Natural killer cell treated with Interleukin-12 subunit alpha and Interleukin-12 subunit beta and Interleukin-15 and Interleukin-18, amount 100 ng/mL, for 72 hours (primary cell): ENCODE measurements around the gene RAB14. TPM values are rescaled to one million over a fixed set of nuclear protein-coding genes. Genes with fewer than 3 reads are reported as not detected.

ENCODE experiments used
- ATAC-seq, 2 donors: fragments of 150-1000 bp; cut with Tn5 transposase in 1 of 2; sonication (Bioruptor Pico), chemical (Tn5 transposase) in 1 of 2; 2 replicates each; pipeline ENCODE4 v1.10.0; 2021
- DNase-seq: peaks from one replicate; pipeline ENCODE4 v3.0.0; 2022; ENCODE audit warnings: low spot score
- H3K27ac Mint-ChIP-seq, 2 donors: 1 replicate in 1 of 2; 2 replicates in 1 of 2; pipeline ENCODE4 v1.8.0; 2022; ENCODE audit warnings: mixed read lengths in 2 of 2, mild to moderate bottlenecking in 1 of 2, moderate library complexity in 1 of 2
- H3K27me3 Mint-ChIP-seq, 2 donors: 1 replicate in 1 of 2; 2 replicates in 1 of 2; pipeline ENCODE4 v1.8.0; 2022; ENCODE audit warnings: mixed read lengths in 2 of 2
- H3K36me3 Mint-ChIP-seq: one replicate; pipeline ENCODE4 v1.8.0; 2022; ENCODE audit warnings: mixed read lengths
- H3K4me1 Mint-ChIP-seq, 2 donors: 1 replicate in 1 of 2; 2 replicates in 1 of 2; pipeline ENCODE4 v1.8.0; 2022; ENCODE audit warnings: low read depth in 2 of 2, mixed read lengths in 2 of 2, mild to moderate bottlenecking in 1 of 2
- H3K4me3 Mint-ChIP-seq: one replicate; pipeline ENCODE4 v1.8.0; 2022; ENCODE audit warnings: mixed read lengths
- H3K9me3 Mint-ChIP-seq: 2 replicates; pipeline ENCODE4 v1.8.0; 2022; ENCODE audit warnings: mixed read lengths
- total RNA-seq, 2 donors: library from RNA; stranded (reverse); gene quantifications; one replicate each; pipeline ENCODE4 v1.2.3, GENCODE V29; 2022

The RAB14 gene
- total RNA-seq, 2 donors from 2014 or later, result 40.6 to 73.8 TPM

- Mint-ChIP-seq H3K4me3 (no peak overlapping the region), H3K27ac (no peak overlapping the region), H3K9me3 (no peaks in the 10 kb centered on the region), H3K4me1 (peaks cover 20 to 22% of the 10 kb centered on the region in 2 donors), H3K36me3 (no peaks in the 10 kb centered on the region), H3K27me3 (no peaks in the 10 kb centered on the region)
- DNase-seq (no peak), ATAC-seq (peak; percentile 50 to 57)
These were observed 8.9 kb upstream of the RAB14 start for GRCh38 chr9:121210536-121210935.

GRCh38 chr9:121207371-121207940 is 5.8 kb upstream of the RAB14 start:
- Mint-ChIP-seq H3K27me3 (no peaks in the 10 kb centered on the region), H3K4me3 (peak overlapping the region; percentile 49), H3K27ac (peak overlapping the region; percentile 47 to 53), H3K9me3 (no peaks in the 10 kb centered on the region), H3K4me1 (peaks cover 20 to 22% of the 10 kb centered on the region in 2 donors), H3K36me3 (no peaks in the 10 kb centered on the region)
- no peak for DNase-seq
- peak; percentile 67 to 74 for ATAC-seq

GRCh38 chr9:121206516-121207370 is 5.1 kb upstream of the RAB14 start:
- Mint-ChIP-seq H3K4me1 (peaks cover 28 to 30% of the 10 kb centered on the region in 2 donors), H3K27me3 (no peaks in the 10 kb centered on the region), H3K27ac (peak overlapping the region; percentile 47 to 53), H3K9me3 (no peaks in the 10 kb centered on the region), H3K36me3 (no peaks in the 10 kb centered on the region), H3K4me3 (peak overlapping the region; percentile 49)
- ATAC-seq (peak in 1 of 2 donors; percentile 73), DNase-seq (no peak)

DNA sequence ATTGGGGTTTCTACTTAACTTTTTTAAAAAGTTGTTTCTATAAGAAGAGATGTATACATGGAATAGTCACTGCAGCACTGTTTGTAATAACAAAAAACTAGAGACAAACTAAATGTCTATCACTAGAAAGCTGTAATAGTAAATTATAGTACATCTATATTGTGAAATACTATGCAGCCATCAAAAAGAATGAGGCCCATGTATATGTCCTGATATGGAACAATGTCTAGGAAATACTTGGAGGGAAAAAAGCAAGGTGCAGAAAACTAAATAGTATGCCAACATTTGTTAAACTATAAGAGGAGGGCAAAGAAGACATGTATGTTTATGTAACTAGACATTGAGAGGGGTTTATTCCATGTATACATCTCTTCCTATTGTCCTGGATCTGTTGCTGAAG is 2.9 kb upstream of the RAB14 start:
- H3K27ac Mint-ChIP-seq, result no peak overlapping the region
- peaks cover 5% of the 10 kb centered on the region for H3K36me3 Mint-ChIP-seq
- H3K9me3 Mint-ChIP-seq, result no peaks in the 10 kb centered on the region
- DNase-seq, result no peak
- ATAC-seq, result no peak
- no peak overlapping the region for H3K4me3 Mint-ChIP-seq
- no peaks in the 10 kb centered on the region for H3K27me3 Mint-ChIP-seq
- peaks cover 37 to 41% of the 10 kb centered on the region in 2 donors for H3K4me1 Mint-ChIP-seq

DNA sequence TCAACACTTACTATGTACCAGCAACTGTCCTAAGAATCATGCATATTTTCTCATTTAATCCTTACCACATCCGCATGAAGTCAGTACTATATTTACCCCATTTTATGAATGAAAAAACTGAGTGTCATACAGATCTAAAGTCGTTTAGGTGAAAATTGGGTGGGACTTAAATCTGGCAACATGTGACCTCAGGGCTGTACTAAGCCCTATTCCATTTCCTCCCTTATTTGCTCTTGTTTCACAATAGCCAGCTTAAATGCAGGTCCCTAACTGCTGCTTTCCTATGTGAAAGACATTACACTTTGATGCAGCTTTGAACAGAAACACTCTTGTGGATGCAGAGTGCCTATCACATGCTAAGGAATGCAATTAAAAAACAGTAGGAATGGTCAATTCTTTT is 2.5 kb upstream of the RAB14 start:
- Mint-ChIP-seq H3K27me3 (no peaks in the 10 kb centered on the region), H3K4me3 (no peak overlapping the region), H3K9me3 (no peaks in the 10 kb centered on the region), H3K36me3 (peaks cover 6% of the 10 kb centered on the region), H3K4me1 (peaks cover 38 to 46% of the 10 kb centered on the region in 2 donors), H3K27ac (no peak overlapping the region)
- no peak for ATAC-seq
- DNase-seq, result no peak

- Mint-ChIP-seq H3K9me3 (no peaks in the 10 kb centered on the region), H3K27me3 (no peaks in the 10 kb centered on the region)
- peak; percentile 62 to 63 for ATAC-seq
These were observed 478 bp downstream of the RAB14 start for GRCh38 chr9:121201045-121201737.

GRCh38 chr9:121200356-121200755 is 1.3 kb downstream of the RAB14 start:
- Mint-ChIP-seq H3K27ac (peak overlapping the region; percentile 80 to 93), H3K27me3 (no peaks in the 10 kb centered on the region), H3K9me3 (no peaks in the 10 kb centered on the region), H3K4me3 (peak overlapping the region; percentile 96), H3K36me3 (peaks cover 6% of the 10 kb centered on the region), H3K4me1 (peaks cover 34 to 58% of the 10 kb centered on the region in 2 donors)
- ATAC-seq (no peak), DNase-seq (no peak)

More at GRCh38 chr9:121201045-121201737, 478 bp downstream of the RAB14 start:
- Mint-ChIP-seq H3K4me1 (peaks cover 31 to 50% of the 10 kb centered on the region in 2 donors), H3K36me3 (peaks cover 6% of the 10 kb centered on the region), H3K4me3 (peak overlapping the region; percentile 96), H3K27ac (peak overlapping the region; percentile 80 to 93)
- DNase-seq, result peak; percentile 82

DNA sequence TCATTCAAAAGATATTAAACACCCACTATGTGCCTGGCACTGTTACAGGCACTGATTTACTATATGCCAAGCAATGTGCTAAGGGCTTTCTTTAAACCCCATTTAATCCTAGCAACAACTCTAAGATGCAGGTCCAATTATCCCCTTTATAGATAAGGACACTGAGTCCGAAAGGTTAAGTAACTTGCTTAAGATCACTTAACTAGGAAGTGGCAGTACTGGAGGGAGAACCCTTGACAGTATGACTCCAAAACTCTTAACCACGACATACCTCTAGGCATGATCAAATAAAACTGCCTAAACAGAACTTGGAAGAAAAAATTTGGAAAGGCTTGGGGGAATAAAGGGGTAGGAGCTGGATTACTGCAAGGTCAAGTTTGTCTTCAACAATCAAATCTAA is 1.7 kb downstream of the RAB14 start:
- DNase-seq (no peak), ATAC-seq (no peak)
- H3K4me3 Mint-ChIP-seq, result peak overlapping the region; percentile 96
- peaks cover 6% of the 10 kb centered on the region for H3K36me3 Mint-ChIP-seq
- H3K27ac Mint-ChIP-seq, result peak overlapping the region; percentile 80 to 93
- H3K4me1 Mint-ChIP-seq, result peaks cover 39 to 63% of the 10 kb centered on the region in 2 donors
- H3K27me3 Mint-ChIP-seq, result no peaks in the 10 kb centered on the region
- H3K9me3 Mint-ChIP-seq, result no peaks in the 10 kb centered on the region

GRCh38 chr9:121198512-121199042 is 3.1 kb downstream of the RAB14 start:
- H3K4me1 Mint-ChIP-seq, result peaks cover 47 to 71% of the 10 kb centered on the region in 2 donors
- ATAC-seq (no peak), DNase-seq (no peak)
- peak overlapping the region; percentile 80 to 93 for H3K27ac Mint-ChIP-seq
- H3K4me3 Mint-ChIP-seq, result peak overlapping the region; percentile 96
- no peaks in the 10 kb centered on the region for H3K27me3 Mint-ChIP-seq
- peaks cover 6% of the 10 kb centered on the region for H3K36me3 Mint-ChIP-seq
- H3K9me3 Mint-ChIP-seq, result no peaks in the 10 kb centered on the region

DNA sequence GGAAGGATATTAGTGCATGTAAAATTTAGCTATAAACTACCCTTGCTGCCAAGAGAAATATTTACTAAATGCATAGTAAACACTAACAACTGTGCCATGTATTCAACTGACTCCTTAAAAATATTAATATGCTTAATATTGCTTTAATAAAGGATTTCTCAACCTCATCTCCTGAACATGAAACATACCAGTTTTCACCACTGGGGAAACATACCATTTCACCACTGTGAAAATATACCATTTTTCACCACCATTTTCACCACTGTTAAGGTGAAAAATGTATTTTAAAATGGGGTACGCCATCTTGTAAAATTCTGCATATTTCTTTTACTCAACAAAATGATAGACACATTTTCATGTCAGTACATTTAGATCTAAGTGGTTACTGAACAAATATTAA is 4.5 kb downstream of the RAB14 start:
- Mint-ChIP-seq H3K4me3 (peak overlapping the region; percentile 56), H3K27ac (peak overlapping the region in 1 of 2 donors; percentile 54), H3K36me3 (peaks cover 6% of the 10 kb centered on the region), H3K27me3 (no peaks in the 10 kb centered on the region), H3K9me3 (no peaks in the 10 kb centered on the region), H3K4me1 (peaks cover 44 to 74% of the 10 kb centered on the region in 2 donors)
- ATAC-seq (no peak), DNase-seq (no peak)

- H3K4me3 Mint-ChIP-seq, result peak overlapping the region; percentile 15
- DNase-seq (no peak), ATAC-seq (no peak)
- H3K4me1 Mint-ChIP-seq, result peaks cover 42 to 77% of the 10 kb centered on the region in 2 donors
- H3K36me3 Mint-ChIP-seq, result peaks cover 6% of the 10 kb centered on the region
- H3K9me3 Mint-ChIP-seq, result no peaks in the 10 kb centered on the region
- no peaks in the 10 kb centered on the region for H3K27me3 Mint-ChIP-seq
- H3K27ac Mint-ChIP-seq, result peak overlapping the region; percentile 54 to 75
These were observed 5.3 kb downstream of the RAB14 start for GRCh38 chr9:121196389-121196788.

GRCh38 chr9:121194730-121195129 is 6.9 kb downstream of the RAB14 start:
- Mint-ChIP-seq H3K4me3 (no peak overlapping the region), H3K27ac (peak overlapping the region; percentile 54 to 75), H3K9me3 (no peaks in the 10 kb centered on the region), H3K27me3 (no peaks in the 10 kb centered on the region), H3K4me1 (peaks cover 44 to 78% of the 10 kb centered on the region in 2 donors), H3K36me3 (peaks cover 2% of the 10 kb centered on the region)
- DNase-seq (no peak), ATAC-seq (no peak)

DNA sequence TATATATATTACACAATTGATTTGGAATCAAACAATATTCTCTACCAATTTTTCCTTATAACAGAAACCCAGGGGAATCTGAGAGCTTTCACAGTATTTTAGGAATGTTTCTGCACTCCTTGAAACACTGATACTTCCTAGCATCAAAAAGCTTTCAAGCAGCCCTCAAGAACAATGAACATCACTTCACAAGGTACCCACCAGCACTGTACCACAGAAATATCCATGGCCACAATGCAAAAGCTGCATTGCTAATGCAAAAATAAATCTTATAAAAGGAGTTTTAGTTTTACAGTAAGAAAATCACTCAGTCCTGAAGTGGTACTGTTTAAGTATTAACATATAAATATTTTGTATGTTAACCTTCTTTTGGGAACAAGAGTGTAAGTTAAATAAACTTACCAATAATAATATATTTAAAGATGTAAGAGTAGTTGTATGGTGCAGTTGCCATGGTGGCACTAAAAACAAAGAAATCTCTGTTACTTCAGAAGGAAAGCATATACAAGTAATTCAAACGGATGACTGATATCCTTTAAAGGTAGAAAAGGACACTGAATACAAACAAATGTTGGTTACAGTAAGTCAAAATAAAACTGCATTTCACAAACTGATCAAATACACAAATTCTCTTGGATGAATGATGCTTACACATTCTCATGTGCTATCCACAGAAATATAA is 8.6 kb downstream of the RAB14 start:
- Mint-ChIP-seq H3K27ac (peak overlapping the region; percentile 49 to 52), H3K4me3 (no peak overlapping the region), H3K9me3 (no peaks in the 10 kb centered on the region), H3K4me1 (peaks cover 41 to 78% of the 10 kb centered on the region in 2 donors), H3K27me3 (no peaks in the 10 kb centered on the region), H3K36me3 (no peaks in the 10 kb centered on the region)
- DNase-seq, result no peak
- ATAC-seq, result no peak
